ENCODE measurements around the gene GALNT1. TPM values are rescaled to one million over a fixed set of nuclear protein-coding genes. Genes with fewer than 3 reads are reported as not detected.
A peak's percentile ranks its signal among the peaks of the same experiment; 100 is the strongest.

GALNT1 gene
- total RNA-seq, 1 donor from 2014 or later: 47.8 TPM

GRCh38 chr18:35610089-35610488 is 28.5 kb downstream of the GALNT1 start:
- Histone ChIP-seq H3K4me1 (peaks cover 62% of the 10 kb centered on the region), H3K27me3 (ENCODE audit: low read depth) (no peaks in the 10 kb centered on the region), H3K27ac (replicated peaks) (no peak overlapping the region), H3K36me3 (no peaks in the 10 kb centered on the region), H3K4me3 (no peak overlapping the region), H3K9me3 (replicated peaks) (no peaks in the 10 kb centered on the region)
- no peak for TF ChIP-seq CTCF (IDR thresholded peaks at IDR 0.05; ENCODE audit: borderline replicate concordance)
- DNase-seq: no peak
- intact Hi-C loops (cut with micrococcal nuclease): no loop called here

- Histone ChIP-seq H3K27ac (replicated peaks) (no peak overlapping the region), H3K4me1 (peaks cover 57% of the 10 kb centered on the region), H3K4me3 (no peak overlapping the region), H3K36me3 (no peaks in the 10 kb centered on the region), H3K9me3 (replicated peaks) (no peaks in the 10 kb centered on the region), H3K27me3 (ENCODE audit: low read depth) (no peaks in the 10 kb centered on the region)
- intact Hi-C loops (cut with micrococcal nuclease): no loop called here
- no peak for DNase-seq
- no peak for TF ChIP-seq CTCF (IDR thresholded peaks at IDR 0.05; ENCODE audit: borderline replicate concordance)
Measured at GRCh38 chr18:35610724-35611123, 29.2 kb downstream of the GALNT1 start.

GRCh38 chr18:35611518-35611917 is 30.0 kb downstream of the GALNT1 start:
- DNase-seq: no peak
- no peaks in the 10 kb centered on the region for H3K36me3 ChIP-seq
- intact Hi-C loops (cut with micrococcal nuclease): no loop called here
- no peaks in the 10 kb centered on the region for H3K9me3 ChIP-seq (replicated peaks)
- H3K4me1 ChIP-seq: peaks cover 57% of the 10 kb centered on the region
- H3K4me3 ChIP-seq: no peak overlapping the region
- H3K27me3 ChIP-seq (ENCODE audit: low read depth): no peaks in the 10 kb centered on the region
- H3K27ac ChIP-seq (replicated peaks): no peak overlapping the region
- no peak for TF ChIP-seq CTCF (IDR thresholded peaks at IDR 0.05; ENCODE audit: borderline replicate concordance)

GRCh38 chr18:35616074-35616473 is 34.5 kb downstream of the GALNT1 start:
- Histone ChIP-seq H3K27me3 (ENCODE audit: low read depth) (no peaks in the 10 kb centered on the region), H3K4me1 (peaks cover 72% of the 10 kb centered on the region), H3K36me3 (no peaks in the 10 kb centered on the region), H3K27ac (replicated peaks) (no peak overlapping the region), H3K4me3 (no peak overlapping the region), H3K9me3 (replicated peaks) (no peaks in the 10 kb centered on the region)
- intact Hi-C loops (cut with micrococcal nuclease): no loop called here
- TF ChIP-seq CTCF (IDR thresholded peaks at IDR 0.05; ENCODE audit: borderline replicate concordance): no peak
- no peak for DNase-seq

GRCh38 chr18:35616664-35617423 is 35.3 kb downstream of the GALNT1 start:
- H3K27ac ChIP-seq (replicated peaks): peak overlapping the region; percentile 7
- no peak overlapping the region for H3K4me3 ChIP-seq
- H3K4me1 ChIP-seq: peaks cover 66% of the 10 kb centered on the region
- H3K36me3 ChIP-seq: no peaks in the 10 kb centered on the region
- TF ChIP-seq CTCF (IDR thresholded peaks at IDR 0.05; ENCODE audit: borderline replicate concordance): no peak
- no peaks in the 10 kb centered on the region for H3K9me3 ChIP-seq (replicated peaks)
- DNase-seq: no peak
- H3K27me3 ChIP-seq (ENCODE audit: low read depth): no peaks in the 10 kb centered on the region
- intact Hi-C loops (cut with micrococcal nuclease): no loop called here

Data from left ventricle myocardium inferior (tissue), 1 donor.